Measurements from ENCODE around the gene KLHL42.
A peak's percentile ranks its signal among the peaks of the same experiment; 100 is the strongest.
"Not testable (repeated sequence)": the region's sequence is repeated elsewhere in the genome, so short reads cannot be mapped to it uniquely, and the experiment has no call there.

The KLHL42 gene

GRCh38 chr12:27843714-27844245 lies 63.7 kb downstream of the KLHL42 start:
- Histone ChIP-seq H3K9ac (ENCODE audit: low read length) (peak overlapping the region; percentile 29; the same call in 1 of the 2 replicates), H4K20me1 (ENCODE audit: insufficient read depth, low read length) (no peaks in the 10 kb centered on the region), H3K36me3 (ENCODE audit: insufficient read depth, low read length) (no peaks in the 10 kb centered on the region), H3K4me3 (ENCODE audit: low read depth, low read length, poor library complexity, severe bottlenecking) (no peak overlapping the region), H3K27ac (ENCODE audit: low read depth, low read length, poor library complexity, severe bottlenecking) (peak overlapping the region; percentile 71), H2AFZ (ENCODE audit: low read length) (peak overlapping the region; percentile 87; the same call in 1 of the 2 replicates), H3K79me2 (ENCODE audit: insufficient read depth, low read length) (no peaks in the 10 kb centered on the region), H3K9me2 (ENCODE audit: low read depth, low read length) (no peaks in the 10 kb centered on the region), H3F3A (ENCODE audit: insufficient read depth, low read length) (no peaks in the 10 kb centered on the region), H3K9me3 (ENCODE audit: low read length) (no peaks in the 10 kb centered on the region), H3K4me1 (ENCODE audit: insufficient read depth, low read length, severe bottlenecking) (peaks cover 61% of the 10 kb centered on the region), H3K4me2 (ENCODE audit: low read length) (peak overlapping the region; percentile 19; the same call in 1 of the 2 replicates), H3K27me3 (ENCODE audit: insufficient read depth, low read length) (no peaks in the 10 kb centered on the region)
- no peak for TF ChIP-seq CTCF (IDR thresholded peaks at IDR 0.05; ENCODE audit: low read length)
- TF ChIP-seq EZH2 (IDR thresholded peaks at IDR 0.05; ENCODE audit: borderline replicate concordance, low read length) = no peak

- Histone ChIP-seq H3K9ac (ENCODE audit: low read length) (peak overlapping the region; percentile 29; the same call in 1 of the 2 replicates), H2AFZ (ENCODE audit: low read length) (no peak overlapping the region; the same call in 1 of the 2 replicates), H3K9me2 (ENCODE audit: low read depth, low read length) (no peaks in the 10 kb centered on the region), H4K20me1 (ENCODE audit: insufficient read depth, low read length) (no peaks in the 10 kb centered on the region), H3K9me3 (ENCODE audit: low read length) (no peaks in the 10 kb centered on the region), H3F3A (ENCODE audit: insufficient read depth, low read length) (no peaks in the 10 kb centered on the region), H3K4me2 (ENCODE audit: low read length) (peak overlapping the region; percentile 19; the same call in 1 of the 2 replicates), H3K27me3 (ENCODE audit: insufficient read depth, low read length) (no peaks in the 10 kb centered on the region), H3K79me2 (ENCODE audit: insufficient read depth, low read length) (no peaks in the 10 kb centered on the region), H3K4me3 (ENCODE audit: low read depth, low read length, poor library complexity, severe bottlenecking) (no peak overlapping the region), H3K4me1 (ENCODE audit: insufficient read depth, low read length, severe bottlenecking) (peaks cover 54% of the 10 kb centered on the region), H3K27ac (ENCODE audit: low read depth, low read length, poor library complexity, severe bottlenecking) (peak overlapping the region; percentile 71), H3K36me3 (ENCODE audit: insufficient read depth, low read length) (no peaks in the 10 kb centered on the region)
- no peak for TF ChIP-seq EZH2 (IDR thresholded peaks at IDR 0.05; ENCODE audit: borderline replicate concordance, low read length)
- no peak for TF ChIP-seq CTCF (IDR thresholded peaks at IDR 0.05; ENCODE audit: low read length)
Measured at GRCh38 chr12:27844366-27845090, 64.5 kb downstream of the KLHL42 start.

- peak overlapping the region; percentile 71 for H3K27ac ChIP-seq (ENCODE audit: low read depth, low read length, poor library complexity, severe bottlenecking)
- no peak overlapping the region for H2AFZ ChIP-seq (ENCODE audit: low read length)
- H4K20me1 ChIP-seq (ENCODE audit: insufficient read depth, low read length) = no peaks in the 10 kb centered on the region
- H3K9ac ChIP-seq (ENCODE audit: low read length) = no peak overlapping the region
- no peaks in the 10 kb centered on the region for H3K36me3 ChIP-seq (ENCODE audit: insufficient read depth, low read length)
- no peaks in the 10 kb centered on the region for H3K27me3 ChIP-seq (ENCODE audit: insufficient read depth, low read length)
- H3K9me2 ChIP-seq (ENCODE audit: low read depth, low read length) = no peaks in the 10 kb centered on the region
- H3K4me3 ChIP-seq (ENCODE audit: low read depth, low read length, poor library complexity, severe bottlenecking) = no peak overlapping the region
- TF ChIP-seq CTCF (IDR thresholded peaks at IDR 0.05; ENCODE audit: low read length) (no peak), EZH2 (IDR thresholded peaks at IDR 0.05; ENCODE audit: borderline replicate concordance, low read length) (no peak)
- H3F3A ChIP-seq (ENCODE audit: insufficient read depth, low read length) = no peaks in the 10 kb centered on the region
- no peaks in the 10 kb centered on the region for H3K79me2 ChIP-seq (ENCODE audit: insufficient read depth, low read length)
- H3K9me3 ChIP-seq (ENCODE audit: low read length) = no peaks in the 10 kb centered on the region
- H3K4me1 ChIP-seq (ENCODE audit: insufficient read depth, low read length, severe bottlenecking) = peaks cover 47% of the 10 kb centered on the region
- H3K4me2 ChIP-seq (ENCODE audit: low read length) = no peak overlapping the region
Measured at GRCh38 chr12:27845187-27845586, 65.2 kb downstream of the KLHL42 start.

GRCh38 chr12:27845706-27846105 lies 65.7 kb downstream of the KLHL42 start:
- not testable (repeated sequence) for H3K4me3 ChIP-seq (ENCODE audit: low read depth, low read length, poor library complexity, severe bottlenecking); H3K79me2 ChIP-seq (ENCODE audit: insufficient read depth, low read length); H3K9me3 ChIP-seq (ENCODE audit: low read length); H3F3A ChIP-seq (ENCODE audit: insufficient read depth, low read length); H3K4me2 ChIP-seq (ENCODE audit: low read length); H3K27ac ChIP-seq (ENCODE audit: low read depth, low read length, poor library complexity, severe bottlenecking); H3K9me2 ChIP-seq (ENCODE audit: low read depth, low read length); H3K27me3 ChIP-seq (ENCODE audit: insufficient read depth, low read length); H3K36me3 ChIP-seq (ENCODE audit: insufficient read depth, low read length); H2AFZ ChIP-seq (ENCODE audit: low read length); H4K20me1 ChIP-seq (ENCODE audit: insufficient read depth, low read length); H3K9ac ChIP-seq (ENCODE audit: low read length)
- peaks cover 42% of the 10 kb centered on the region for H3K4me1 ChIP-seq (ENCODE audit: insufficient read depth, low read length, severe bottlenecking)

- H3F3A ChIP-seq (ENCODE audit: insufficient read depth, low read length); H3K27ac ChIP-seq (ENCODE audit: low read depth, low read length, poor library complexity, severe bottlenecking); H3K9me3 ChIP-seq (ENCODE audit: low read length); H3K9ac ChIP-seq (ENCODE audit: low read length); H3K4me2 ChIP-seq (ENCODE audit: low read length); H2AFZ ChIP-seq (ENCODE audit: low read length); H3K27me3 ChIP-seq (ENCODE audit: insufficient read depth, low read length); H3K9me2 ChIP-seq (ENCODE audit: low read depth, low read length); H3K36me3 ChIP-seq (ENCODE audit: insufficient read depth, low read length); H3K79me2 ChIP-seq (ENCODE audit: insufficient read depth, low read length); H4K20me1 ChIP-seq (ENCODE audit: insufficient read depth, low read length); H3K4me3 ChIP-seq (ENCODE audit: low read depth, low read length, poor library complexity, severe bottlenecking): not testable (repeated sequence)
- peaks cover 26% of the 10 kb centered on the region for H3K4me1 ChIP-seq (ENCODE audit: insufficient read depth, low read length, severe bottlenecking)
Measured at GRCh38 chr12:27847293-27847692, 67.3 kb downstream of the KLHL42 start.

Measured in OCI-LY1 (cell line).